SIG-M5 (cell line): Measurements from ENCODE around the gene ABI3BP.
"Not testable (repeated sequence)": the region's sequence is repeated elsewhere in the genome, so short reads cannot be mapped to it uniquely, and the experiment has no call there.

Experiments used
- DNase-seq: peaks from one replicate; lab custom pipeline; 2025; lab: John Stamatoyannopoulos, UW

The ABI3BP gene

GRCh38 chr3:100993309-100993708 is at the start of gene ABI3BP:
Gene ABI3BP, minus strand, starts transcription at chr3:100993421. Its CDS starts 37 bp downstream, at chr3:100993384.
- DNase-seq = no peak

- no peak for DNase-seq
Observed at GRCh38 chr3:101039285-101039684, 46.1 kb upstream of the ABI3BP start.

DNA sequence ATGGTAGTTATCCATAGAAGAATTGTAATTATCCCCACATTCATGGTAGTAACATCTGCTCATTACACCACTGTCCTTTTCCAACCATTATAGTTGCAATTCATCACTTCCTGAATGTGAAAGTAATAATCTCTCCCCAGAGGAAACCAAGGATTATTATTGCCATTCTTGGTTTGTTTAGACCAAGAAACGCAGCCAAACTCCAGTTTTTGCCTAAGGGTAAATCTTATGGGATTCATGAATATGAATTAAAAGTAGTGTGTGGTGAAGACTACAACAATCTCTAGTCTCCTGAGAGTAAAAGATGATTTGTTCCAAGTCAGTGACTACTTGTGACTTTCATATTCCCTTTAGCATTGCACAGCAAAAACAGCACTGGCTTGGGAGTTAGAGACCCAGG is 45.7 kb upstream of the ABI3BP start:
- no peak for DNase-seq

GRCh38 chr3:101038393-101038792 is 45.2 kb upstream of the ABI3BP start:
- no peak for DNase-seq

- DNase-seq = no peak
Observed at GRCh38 chr3:101037613-101038012, 44.4 kb upstream of the ABI3BP start.

GRCh38 chr3:101036676-101037075 is 43.5 kb upstream of the ABI3BP start:
- no peak for DNase-seq

DNA sequence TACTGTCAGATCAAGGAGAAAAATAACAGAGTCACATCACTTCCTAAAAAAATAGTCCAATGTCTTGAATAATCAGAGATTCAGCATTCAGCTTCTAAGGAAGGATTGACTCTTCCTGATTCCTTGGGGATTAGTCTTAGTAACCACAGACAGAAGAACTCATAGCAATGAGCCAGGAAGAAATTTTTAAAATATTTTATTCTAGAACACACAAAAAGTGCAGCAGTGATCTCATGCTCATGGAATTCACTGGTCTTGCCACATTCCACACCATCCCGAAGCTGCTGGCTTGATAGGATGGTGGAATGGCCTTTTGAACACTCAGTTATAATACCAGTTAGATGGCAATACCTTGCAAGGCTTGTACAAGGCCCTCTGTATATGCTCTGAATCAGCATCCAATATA is 43.0 kb upstream of the ABI3BP start:
- no peak for DNase-seq

- DNase-seq = no peak
Observed at GRCh38 chr3:101027286-101027685, 34.1 kb upstream of the ABI3BP start.

DNA sequence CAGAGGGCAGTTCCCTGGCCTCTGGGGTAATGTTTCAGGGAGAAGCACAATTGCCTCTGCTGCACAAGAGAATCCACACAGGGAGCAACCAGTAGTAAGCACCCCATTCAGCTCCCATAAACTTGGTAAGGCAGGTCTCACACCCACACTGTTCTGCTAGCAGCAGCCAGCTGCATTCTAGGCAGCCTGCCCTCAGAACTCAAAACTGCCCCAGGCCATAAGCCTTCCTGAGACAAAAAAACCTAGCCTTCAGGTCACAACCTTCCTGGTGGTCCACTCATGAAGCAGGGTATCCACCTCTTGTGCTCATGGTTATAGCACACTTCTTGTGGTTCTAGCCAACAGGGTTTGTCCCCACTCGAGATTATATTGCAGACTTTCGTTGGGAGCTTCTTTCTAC is 33.7 kb upstream of the ABI3BP start:
- DNase-seq = no peak

DNA sequence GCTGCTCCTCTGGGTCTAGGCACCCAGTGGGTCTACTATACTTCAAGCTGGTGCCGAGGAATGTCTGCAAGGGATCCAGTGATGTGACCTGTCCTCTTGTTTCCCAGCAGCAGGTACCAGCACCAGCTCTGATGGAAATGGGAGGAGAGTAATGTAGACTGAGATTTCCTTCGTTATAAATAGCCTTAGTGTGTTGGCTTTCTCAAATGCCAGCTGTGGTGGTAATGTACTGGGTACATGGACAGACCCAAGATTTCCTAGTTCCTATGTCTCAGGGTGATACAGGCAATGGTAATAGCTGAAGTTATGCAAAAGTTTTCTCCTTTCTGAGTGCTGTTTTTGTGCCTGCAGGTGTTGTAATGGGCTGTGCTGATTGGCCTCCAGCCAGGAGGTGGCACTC is 33.0 kb upstream of the ABI3BP start:
- no peak for DNase-seq

- DNase-seq = no peak
Observed at GRCh38 chr3:101020351-101021015, 27.3 kb upstream of the ABI3BP start.

DNA sequence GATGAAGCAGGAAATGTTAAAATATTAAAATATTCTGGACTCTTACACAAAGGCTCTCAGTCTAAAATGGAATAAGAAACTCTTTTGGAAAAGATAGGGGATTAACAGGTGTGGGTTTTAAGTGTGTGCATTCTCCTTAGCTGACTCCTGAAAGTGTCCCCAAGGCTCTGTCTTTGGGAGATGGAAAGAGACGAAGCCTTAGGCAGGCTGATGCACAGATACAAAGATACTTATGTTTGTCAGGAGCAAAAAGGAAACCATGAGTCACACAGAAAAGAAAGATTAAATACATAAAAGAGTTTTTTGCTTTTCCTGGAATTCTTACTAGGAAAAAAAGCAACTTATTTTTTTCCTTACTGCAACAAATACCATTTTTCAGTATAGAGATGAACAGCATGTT is 23.8 kb upstream of the ABI3BP start:
- no peak for DNase-seq

- DNase-seq = not testable (repeated sequence)
Observed at GRCh38 chr3:101012312-101012711, 19.1 kb upstream of the ABI3BP start.

DNA sequence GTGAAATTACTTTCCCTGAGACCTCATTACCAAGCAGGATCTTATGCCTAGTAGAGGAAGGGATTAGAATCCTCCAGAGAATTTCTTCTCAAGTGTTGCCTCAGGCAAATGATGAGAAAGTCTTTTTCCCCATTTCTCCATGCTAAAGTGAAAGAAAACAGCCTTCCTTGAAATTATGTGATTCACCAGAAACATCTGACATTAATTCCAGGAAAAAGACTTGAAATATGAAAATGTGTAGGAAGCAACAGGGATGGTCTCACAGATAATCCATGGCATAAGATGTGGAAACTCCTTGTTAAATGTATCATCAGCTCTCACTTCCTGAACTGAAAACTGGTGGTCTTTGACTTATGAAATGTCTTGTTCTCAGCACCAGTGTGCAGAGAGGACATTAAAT is 17.9 kb upstream of the ABI3BP start:
- DNase-seq = no peak

DNA sequence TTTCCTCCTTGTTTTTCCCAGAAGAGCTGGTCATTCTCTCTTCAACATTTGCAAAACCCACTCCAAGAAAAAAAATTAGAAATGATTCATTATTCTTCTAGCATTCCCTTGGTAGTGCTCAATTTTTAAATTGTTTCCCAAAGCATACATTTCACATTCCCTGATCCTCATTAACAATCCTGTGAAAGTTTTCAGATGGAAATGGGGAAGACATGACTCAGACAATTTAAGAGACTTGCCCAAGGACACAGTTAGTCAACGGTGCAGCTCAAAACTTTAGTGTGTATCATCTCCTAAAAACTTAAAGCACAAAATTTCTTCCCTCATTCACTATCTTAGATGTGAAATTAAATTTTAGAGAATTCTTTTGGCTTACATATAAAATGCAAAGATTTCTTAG is 17.1 kb upstream of the ABI3BP start:
- DNase-seq = no peak

- DNase-seq = no peak
Observed at GRCh38 chr3:101009386-101009785, 16.2 kb upstream of the ABI3BP start.

DNA sequence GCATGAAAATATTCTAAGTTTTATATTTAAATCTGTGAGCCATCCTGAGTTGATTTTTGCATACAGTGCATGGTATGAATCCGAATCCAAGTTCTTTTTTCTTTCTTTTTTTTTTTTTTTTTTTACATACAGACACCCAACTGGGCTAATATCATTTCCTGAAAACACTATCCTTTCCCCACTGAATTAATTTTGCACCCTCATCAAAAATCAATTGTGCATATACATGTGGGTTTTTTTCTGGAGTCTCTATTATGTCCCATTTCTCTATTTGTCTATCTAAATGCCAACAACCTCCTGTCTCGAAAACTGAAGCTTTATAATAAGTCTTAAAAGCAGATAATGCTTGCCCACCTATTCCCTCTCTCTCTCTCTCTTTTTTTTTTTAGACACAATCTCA is 5.9 kb upstream of the ABI3BP start:
- no peak for DNase-seq

GRCh38 chr3:100994809-100995208 is 1.6 kb upstream of the ABI3BP start:
- no peak for DNase-seq

DNA sequence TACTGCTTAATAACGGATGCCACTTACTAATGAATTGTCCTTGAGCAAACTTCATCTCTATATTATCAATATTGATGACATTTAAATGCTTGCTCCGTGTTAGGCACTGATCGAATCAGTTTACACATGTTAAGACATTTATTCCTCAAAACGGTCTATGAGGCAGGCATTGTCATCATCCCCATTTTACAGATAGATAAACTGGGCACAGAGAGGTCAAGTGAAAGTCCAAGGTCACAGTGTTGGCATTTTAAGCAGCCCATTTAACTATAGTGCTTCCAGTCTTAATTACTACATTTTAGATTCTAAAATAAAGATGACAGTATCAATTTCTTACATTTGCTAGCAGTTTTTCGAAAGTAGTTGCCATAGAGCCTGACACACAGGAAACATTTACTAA is 966 bp upstream of the ABI3BP start:
- no peak for DNase-seq

DNA sequence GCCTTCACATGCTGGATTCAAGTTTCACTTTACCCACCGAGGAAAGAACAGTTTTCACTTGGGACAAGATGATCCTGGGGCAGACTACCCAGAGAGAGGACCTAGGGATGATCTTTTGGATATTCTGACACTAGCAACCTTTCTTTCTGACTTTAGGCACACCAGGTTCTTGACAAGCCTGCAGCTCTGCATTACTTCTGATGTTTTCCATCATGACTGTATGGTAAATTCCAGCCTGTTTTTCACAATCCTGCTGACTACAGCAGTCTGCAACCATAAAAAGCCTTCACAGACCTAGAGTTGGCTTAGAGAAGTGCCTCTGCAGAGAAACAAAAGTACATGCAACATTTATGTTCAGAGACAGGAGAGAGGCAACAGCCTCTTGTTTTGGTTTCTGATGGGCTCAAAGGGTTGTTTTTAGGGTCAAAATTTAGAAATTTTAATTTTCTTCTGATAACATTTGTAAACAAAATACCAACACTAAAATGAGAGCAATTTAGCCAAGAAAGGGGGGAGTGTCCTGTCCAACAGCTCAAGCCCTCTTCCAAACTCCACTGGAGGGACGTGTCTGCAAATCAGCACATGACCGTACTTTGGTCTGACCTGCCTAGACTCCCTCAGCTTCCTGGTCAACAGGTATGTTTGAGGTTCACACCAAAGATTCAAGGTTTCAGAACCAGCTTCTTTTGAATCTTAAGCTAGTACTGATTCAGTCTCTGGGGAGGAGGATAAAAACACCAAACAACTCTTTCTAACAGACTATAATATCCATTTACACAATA is 799 bp downstream of the ABI3BP start:
- DNase-seq = no peak

- no peak for DNase-seq
Observed at GRCh38 chr3:100988080-100988479, 5.1 kb downstream of the ABI3BP start.

GRCh38 chr3:100984308-100984707 is 8.9 kb downstream of the ABI3BP start:
- DNase-seq = no peak

DNA sequence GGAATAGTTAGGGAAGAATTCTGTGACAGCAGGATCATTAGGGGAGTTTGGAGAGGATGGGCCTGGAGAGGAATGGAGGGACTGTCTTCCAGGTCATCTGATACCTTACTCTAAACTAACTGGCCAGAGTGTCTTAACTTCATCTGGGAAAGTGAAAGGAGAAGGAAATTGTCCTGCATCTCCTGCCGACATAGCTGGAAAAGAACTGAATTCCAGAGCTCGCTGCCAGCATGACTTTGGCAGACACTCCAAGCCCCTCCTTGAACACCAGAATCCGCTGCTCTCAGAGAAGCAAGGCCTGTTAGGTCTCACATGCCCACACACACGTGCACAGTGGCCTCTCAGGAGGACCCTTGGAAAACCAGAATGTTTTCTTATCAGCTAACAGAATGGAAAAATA is 10.5 kb downstream of the ABI3BP start:
- no peak for DNase-seq
